Osteoblast (primary cell): ENCODE data around the gene GBP7. TPM values are rescaled to one million over a fixed set of nuclear protein-coding genes. Genes with fewer than 3 reads are reported as not detected.

ENCODE experiments used
- DNase-seq: peaks from one replicate; pipeline ENCODE4 v3.0.0; 2011; ENCODE audit warnings: low spot score, mixed read lengths; ENCODE audit not compliant: insufficient read length; ENCODE audit errors: missing footprints
- H2AFZ ChIP-seq: 2 replicates; pipeline ENCODE4 v1.6.0; 2011; ENCODE audit warnings: mild to moderate bottlenecking, low read length
- H3K27ac ChIP-seq: 2 replicates; pipeline ENCODE4 v1.5.1; 2011; ENCODE audit warnings: mild to moderate bottlenecking, low read depth, low read length, moderate library complexity
- H3K27me3 ChIP-seq: 2 replicates; pipeline ENCODE4 v1.6.0; 2012; ENCODE audit warnings: mild to moderate bottlenecking, control low read depth, inconsistent platforms, low read length, moderate library complexity; ENCODE audit not compliant: insufficient read depth
- H3K36me3 ChIP-seq: 2 replicates; pipeline ENCODE4 v1.5.1; 2011; ENCODE audit warnings: mild to moderate bottlenecking, low read length, control low read depth, moderate library complexity; ENCODE audit not compliant: insufficient read depth
- H3K4me1 ChIP-seq: 2 replicates; pipeline ENCODE4 v1.5.1; 2011; ENCODE audit warnings: mild to moderate bottlenecking, low read length, control low read depth, moderate library complexity; ENCODE audit not compliant: insufficient read depth
- H3K4me2 ChIP-seq: 2 replicates; pipeline ENCODE4 v1.6.0; 2011; ENCODE audit warnings: mild to moderate bottlenecking, low read length; ENCODE audit not compliant: insufficient read depth
- H3K4me3 ChIP-seq: fragments of 200-600 bp; sonication (generic); 3 replicates; pipeline ENCODE4 v1.5.1; 2012; ENCODE audit warnings: mild to moderate bottlenecking, low read length, inconsistent platforms; ENCODE audit not compliant: insufficient read depth
- H3K79me2 ChIP-seq: 2 replicates; pipeline ENCODE4 v1.6.0; 2012; ENCODE audit warnings: mild to moderate bottlenecking, low read length, control low read depth, inconsistent platforms; ENCODE audit not compliant: insufficient read depth
- H3K9me3 ChIP-seq: 2 replicates; pipeline ENCODE4 v1.5.1; 2011; ENCODE audit warnings: low read depth, low read length, control low read depth
- H4K20me1 ChIP-seq: 2 replicates; pipeline ENCODE4 v1.6.0; 2012; ENCODE audit warnings: mild to moderate bottlenecking, low read length, control low read depth; ENCODE audit not compliant: insufficient read depth
- CTCF ChIP-seq: IDR thresholded peaks from 2 replicates; pipeline ENCODE4 v1.5.1; 2011; ENCODE audit warnings: mild to moderate bottlenecking, low read depth, low read length, moderate library complexity; ENCODE audit errors: extremely low read depth
- total RNA-seq: library from RNA; depleted of rRNA; stranded (reverse); fragments of >200 nt; gene quantifications from 2 replicates; pipeline ENCODE4 v1.2.3, GENCODE V29; 2012

Gene GBP7
- total RNA-seq, 1 donor, result not detected

GRCh38 chr1:89125913-89126580 lies 49.8 kb downstream of the GBP7 start, which contains the start of gene GBP2:
TSS of gene GBP2 (minus strand) at chr1:89126114. CDS start at chr1:89121966, 4,148 bp downstream.
- no peaks in the 10 kb centered on the region for H3K27me3 ChIP-seq
- no peaks in the 10 kb centered on the region for H3K36me3 ChIP-seq
- H4K20me1 ChIP-seq, result no peaks in the 10 kb centered on the region
- peak within 1 kb of the TSS; percentile 57 for H3K27ac ChIP-seq
- H3K4me3 ChIP-seq, result peak within 1 kb of the TSS; percentile 80
- DNase-seq, result peak; percentile 96
- no peak for TF ChIP-seq CTCF
- peak within 1 kb of the TSS; percentile 98 for H2AFZ ChIP-seq
- peak within 1 kb of the TSS; percentile 97 for H3K4me2 ChIP-seq
- peaks cover 15% of the 10 kb centered on the region for H3K4me1 ChIP-seq
- no peaks in the 10 kb centered on the region for H3K79me2 ChIP-seq
- H3K9me3 ChIP-seq, result no peaks in the 10 kb centered on the region

DNA sequence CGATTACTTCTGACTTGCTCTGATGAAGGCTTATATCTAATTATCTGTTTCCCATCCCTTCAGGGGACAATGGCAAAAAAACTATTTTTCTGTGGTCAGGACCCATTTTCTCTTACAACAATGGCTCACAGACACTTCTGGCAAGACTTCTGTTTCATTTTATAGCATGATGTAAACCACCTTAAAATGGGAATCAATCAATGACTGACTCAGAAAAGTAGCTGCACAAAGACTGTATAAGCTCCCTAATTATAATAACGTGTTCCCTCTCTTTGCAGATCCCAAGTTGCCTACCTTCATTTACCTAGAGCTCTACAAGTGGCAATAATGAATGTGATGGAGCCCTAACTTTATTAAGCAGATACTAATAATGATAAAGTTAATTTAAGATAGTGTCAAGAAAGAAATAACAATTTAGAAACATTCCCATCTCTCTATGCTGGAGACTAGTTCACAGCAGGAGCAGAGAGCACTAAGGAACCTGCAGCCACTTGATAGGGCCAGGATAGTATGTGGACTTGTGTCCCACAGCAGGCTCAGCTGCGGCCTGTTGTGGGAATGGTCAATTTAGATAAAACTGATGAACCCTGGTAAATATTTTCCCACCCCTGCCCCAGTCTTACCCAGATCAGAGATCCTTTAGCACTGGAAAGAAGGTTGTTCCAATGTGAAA lies 50.4 kb downstream of the GBP7 start:
- peak; percentile 88 for DNase-seq
- H3K36me3 ChIP-seq, result no peaks in the 10 kb centered on the region
- H2AFZ ChIP-seq, result peak overlapping the region; percentile 98
- H3K4me2 ChIP-seq, result peak overlapping the region; percentile 97
- no peaks in the 10 kb centered on the region for H3K9me3 ChIP-seq
- H4K20me1 ChIP-seq, result no peaks in the 10 kb centered on the region
- no peak for TF ChIP-seq CTCF
- no peaks in the 10 kb centered on the region for H3K27me3 ChIP-seq
- H3K79me2 ChIP-seq, result no peaks in the 10 kb centered on the region
- H3K4me1 ChIP-seq, result peaks cover 15% of the 10 kb centered on the region
- H3K27ac ChIP-seq, result peak overlapping the region; percentile 57
- peak overlapping the region; percentile 80 for H3K4me3 ChIP-seq

GRCh38 chr1:89121641-89122040 lies 54.2 kb downstream of the GBP7 start:
- Histone ChIP-seq H3K9me3 (no peaks in the 10 kb centered on the region), H3K79me2 (no peaks in the 10 kb centered on the region), H4K20me1 (no peaks in the 10 kb centered on the region), H3K27me3 (no peaks in the 10 kb centered on the region), H3K4me1 (peaks cover 10% of the 10 kb centered on the region), H3K36me3 (no peaks in the 10 kb centered on the region), H2AFZ (no peak overlapping the region), H3K4me3 (no peak overlapping the region), H3K4me2 (no peak overlapping the region), H3K27ac (no peak overlapping the region)
- DNase-seq, result no peak
- no peak for TF ChIP-seq CTCF

- no peak overlapping the region for H3K4me2 ChIP-seq
- no peak for TF ChIP-seq CTCF
- H3K36me3 ChIP-seq, result no peaks in the 10 kb centered on the region
- H2AFZ ChIP-seq, result no peak overlapping the region
- H3K27ac ChIP-seq, result no peak overlapping the region
- H3K4me1 ChIP-seq, result no peaks in the 10 kb centered on the region
- H3K79me2 ChIP-seq, result no peaks in the 10 kb centered on the region
- no peaks in the 10 kb centered on the region for H4K20me1 ChIP-seq
- no peak for DNase-seq
- no peaks in the 10 kb centered on the region for H3K27me3 ChIP-seq
- no peaks in the 10 kb centered on the region for H3K9me3 ChIP-seq
- H3K4me3 ChIP-seq, result no peak overlapping the region
These were observed 61.1 kb downstream of the GBP7 start for GRCh38 chr1:89114662-89115061.
